Stomach (tissue), 8 donors: Measurements from ENCODE around the gene RANBP3. TPM values are rescaled to one million over a fixed set of nuclear protein-coding genes. Genes with fewer than 3 reads are reported as not detected.

Experiments used
- polyA plus RNA-seq, 3 donors: library from polyadenylated mRNA; stranded (reverse); fragments of 200-250 nt; gene quantifications; one replicate each; pipeline ENCODE4 v1.2.3, GENCODE V29; 2013
- total RNA-seq, 5 donors: library from RNA; depleted of rRNA; stranded (reverse); fragments of >200 nt; gene quantifications; one replicate each; pipeline versions ENCODE4 v1.1.0 to v1.2.3, GENCODE V29; 2014 to 2016
- donor health status: healthy with polysubstance abuse.
- donor health status: Bipolar disorder and iron deficiency.
- donor health status: healthy.

Gene RANBP3
- total and polyA plus RNA-seq, 8 donors, result 27.7 to 235 (median 39.2) TPM

Other genes with a start within 250 kb of the RANBP3 start
- 10 to 100 TPM in 1 of 5 donors, 1 to 10 TPM in 2, under 1 TPM in 1, not detected in 1; 0.73 to 12.1 (median 5.4) TPM for gene PRR22, start 193.4 kb downstream of the RANBP3 start, total RNA-seq
- 1 to 10 TPM; 4.7 to 7.8 (median 6.4) TPM for gene PRR22, start 193.4 kb downstream of the RANBP3 start, polyA plus RNA-seq
- 10 to 100 TPM; 25.2 to 67.5 (median 54.0) TPM for gene DUS3L, start 187.0 kb downstream of the RANBP3 start, total RNA-seq
- 10 to 100 TPM; 28.9 to 42.6 (median 37.2) TPM for gene DUS3L, start 187.0 kb downstream of the RANBP3 start, polyA plus RNA-seq
- 1 to 10 TPM in 2 of 5 donors, under 1 TPM in 1, not detected in 2; 0.92 to 7.1 (median 1.8) TPM for gene NRTN, start 173.1 kb downstream of the RANBP3 start, total RNA-seq
- gene NRTN, start 173.1 kb downstream of the RANBP3 start, polyA plus RNA-seq, result 1 to 10 TPM; 3.5 to 6.1 (median 4.0) TPM
- gene FUT6, start 138.4 kb downstream of the RANBP3 start, total RNA-seq, result 100 to 1,000 TPM in 1 of 5 donors, under 1 TPM in 1, not detected in 3; 0.18 to 105 TPM
- gene FUT6, start 138.4 kb downstream of the RANBP3 start, polyA plus RNA-seq, result 10 to 100 TPM in 1 of 3 donors, not detected in 2; 15.3 TPM
- 100 to 1,000 TPM in 1 of 5 donors, 1 to 10 TPM in 4; 1.1 to 119 (median 8.5) TPM for gene FUT3, start 126.7 kb downstream of the RANBP3 start, total RNA-seq
- 10 to 100 TPM in 1 of 3 donors, 1 to 10 TPM in 2; 2.0 to 36.5 (median 5.0) TPM for gene FUT3, start 126.7 kb downstream of the RANBP3 start, polyA plus RNA-seq
- under 1 TPM in 1 of 5 donors, not detected in 4; 0.37 TPM for gene FUT5, start 107.6 kb downstream of the RANBP3 start, total RNA-seq
- gene FUT5, start 107.6 kb downstream of the RANBP3 start, polyA plus RNA-seq, result not detected
- 100 to 1,000 TPM in 4 of 5 donors, 10 to 100 TPM in 1; 22.2 to 474 (median 130) TPM for gene NDUFA11, start 74.3 kb downstream of the RANBP3 start, total RNA-seq
- gene NDUFA11, start 74.3 kb downstream of the RANBP3 start, polyA plus RNA-seq, result 100 to 1,000 TPM; 490 to 524 (median 492) TPM
- gene VMAC, start 73.3 kb downstream of the RANBP3 start, total RNA-seq, result 10 to 100 TPM in 3 of 5 donors, 1 to 10 TPM in 2; 3.6 to 60.8 (median 13.8) TPM
- 1 to 10 TPM; 4.3 to 5.0 (median 4.7) TPM for gene VMAC, start 73.3 kb downstream of the RANBP3 start, polyA plus RNA-seq
- gene CAPS, start 63.9 kb downstream of the RANBP3 start, total RNA-seq, result 100 to 1,000 TPM in 1 of 5 donors, 10 to 100 TPM in 4; 27.2 to 143 (median 54.8) TPM
- gene CAPS, start 63.9 kb downstream of the RANBP3 start, polyA plus RNA-seq, result 10 to 100 TPM; 34.5 to 50.4 (median 44.0) TPM
- 100 to 1,000 TPM in 1 of 5 donors, 10 to 100 TPM in 1, 1 to 10 TPM in 3; 1.2 to 123 (median 8.9) TPM for gene RFX2, start 132.4 kb upstream of the RANBP3 start, total RNA-seq
- 1 to 10 TPM; 1.8 to 7.9 (median 6.4) TPM for gene RFX2, start 132.4 kb upstream of the RANBP3 start, polyA plus RNA-seq
- not detected for gene ACSBG2, start 157.5 kb upstream of the RANBP3 start, total RNA-seq
- gene ACSBG2, start 157.5 kb upstream of the RANBP3 start, polyA plus RNA-seq, result not detected